OCI-LY3 (cell line): ENCODE data around the gene MAPK12.

ENCODE experiments used
- H2AFZ ChIP-seq: fragments of 200-600, 300-600 bp; shearing (Covaris generic); 2 replicates; pipeline ENCODE4 v1.6.0; 2014; ENCODE audit warnings: antibody characterized with exemption, low read depth, low read length
- H3K27ac ChIP-seq: fragments of 200-600, 300-600 bp; sonication (generic); 2 replicates; pipeline ENCODE4 v1.5.1; 2014; ENCODE audit warnings: mild to moderate bottlenecking, low read length, moderate library complexity, mixed read lengths
- H3K27me3 ChIP-seq: fragments of 200-600, 300-600 bp; sonication (generic); 2 replicates; pipeline ENCODE4 v1.6.1; 2014; ENCODE audit warnings: low read depth, low read length, mixed read lengths
- H3K36me3 ChIP-seq: fragments of 200-600, 300-600 bp; sonication (generic); replicated peaks from 2 replicates; pipeline ENCODE3; 2014; ENCODE audit warnings: low read depth, low read length, mixed read lengths
- H3K4me1 ChIP-seq: fragments of 300-600, 200-600 bp; sonication (generic); 2 replicates; pipeline ENCODE4 v1.6.1; 2014; ENCODE audit warnings: low read length, mixed read lengths
- H3K4me2 ChIP-seq: fragments of 200-600, 300-600 bp; sonication (generic); 2 replicates; pipeline ENCODE4 v1.6.1; 2014; ENCODE audit warnings: low read length, mixed read lengths
- H3K4me3 ChIP-seq: fragments of 300-600, 200-600 bp; sonication (generic); 2 replicates; pipeline ENCODE4 v1.5.1; 2014; ENCODE audit warnings: antibody characterized with exemption, mild to moderate bottlenecking, low read length, moderate library complexity
- H3K79me2 ChIP-seq: fragments of 300-600, 200-600 bp; shearing (Covaris generic); 2 replicates; pipeline ENCODE4 v1.6.1; 2014; ENCODE audit warnings: mild to moderate bottlenecking, low read length, mixed read lengths
- H3K9ac ChIP-seq: fragments of 300-600, 200-600 bp; shearing (Covaris generic); 2 replicates; pipeline ENCODE4 v1.6.0; 2014; ENCODE audit warnings: mild to moderate bottlenecking, low read length, moderate library complexity
- H3K9me3 ChIP-seq: fragments of 200-600, 300-600 bp; shearing (Covaris generic); 2 replicates; pipeline ENCODE4 v1.6.1; 2014; ENCODE audit warnings: low read length, mixed read lengths; ENCODE audit not compliant: insufficient read depth
- H4K20me1 ChIP-seq: fragments of 200-600, 300-600 bp; sonication (generic); 2 replicates; pipeline ENCODE4 v1.6.1; 2016; ENCODE audit warnings: low read length, mixed read lengths; ENCODE audit not compliant: insufficient read depth
- EZH2phosphoT487 ChIP-seq: fragments of 200-600 bp; shearing (Covaris generic); IDR thresholded peaks from 2 replicates; pipeline ENCODE4 v1.6.1; 2018; ENCODE audit warnings: antibody characterized with exemption, mixed run types, low read depth
- TF ChIP-seq, protein P1 (sequence below): fragments of 200-600, 300-600 bp; sonication (generic); IDR thresholded peaks from 2 replicates; pipeline ENCODE4 v1.5.1; 2014; ENCODE audit warnings: antibody characterized with exemption, low read length, low read depth

MAPK12 gene

DNA sequence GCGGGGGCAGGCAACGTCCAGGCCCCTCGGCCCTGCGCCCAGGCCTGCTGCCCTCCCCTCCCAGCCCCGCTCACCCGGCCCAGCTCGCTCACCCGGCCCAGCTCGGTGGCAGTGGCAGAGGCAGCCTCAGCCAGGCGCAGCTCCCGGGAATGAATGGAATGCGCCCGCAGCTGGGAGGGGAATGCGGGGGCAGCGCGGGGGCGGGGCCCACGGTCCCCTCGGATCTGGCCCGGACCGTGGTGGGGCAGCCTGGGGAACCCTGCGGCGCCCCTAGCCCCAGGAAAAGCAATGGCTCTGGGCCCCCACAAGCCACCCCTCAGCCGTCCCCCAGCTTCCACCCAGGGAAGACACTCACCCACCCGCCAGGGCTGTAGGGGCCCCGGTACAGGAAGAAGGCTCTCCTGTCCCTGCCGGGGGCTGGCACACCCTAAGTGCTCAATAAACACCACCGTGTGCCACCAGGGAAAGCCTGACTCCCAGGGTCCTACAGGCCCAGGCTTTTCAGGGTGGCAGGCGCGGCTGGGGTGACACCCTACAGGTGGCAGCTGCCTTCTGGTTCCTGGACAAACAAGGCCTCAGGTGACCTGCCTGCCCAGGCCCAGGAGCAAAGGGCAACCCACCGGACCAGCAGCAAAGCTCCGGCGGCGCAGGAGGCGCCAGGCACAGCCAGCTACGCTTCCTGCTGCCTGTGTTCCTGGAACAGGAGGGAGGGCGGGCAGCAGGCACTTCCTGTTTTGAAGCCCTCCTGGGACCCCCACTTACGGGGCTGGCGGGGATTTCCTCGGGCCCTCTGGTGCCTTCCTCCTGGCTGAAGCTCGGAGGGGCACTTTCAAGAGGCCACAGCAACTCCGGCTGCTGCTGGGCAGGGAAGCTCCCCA is 32.2 kb upstream of the MAPK12 start:
- H3K27ac ChIP-seq, result peak overlapping the region; percentile 4; the same call in 1 of the 2 replicates

DNA sequence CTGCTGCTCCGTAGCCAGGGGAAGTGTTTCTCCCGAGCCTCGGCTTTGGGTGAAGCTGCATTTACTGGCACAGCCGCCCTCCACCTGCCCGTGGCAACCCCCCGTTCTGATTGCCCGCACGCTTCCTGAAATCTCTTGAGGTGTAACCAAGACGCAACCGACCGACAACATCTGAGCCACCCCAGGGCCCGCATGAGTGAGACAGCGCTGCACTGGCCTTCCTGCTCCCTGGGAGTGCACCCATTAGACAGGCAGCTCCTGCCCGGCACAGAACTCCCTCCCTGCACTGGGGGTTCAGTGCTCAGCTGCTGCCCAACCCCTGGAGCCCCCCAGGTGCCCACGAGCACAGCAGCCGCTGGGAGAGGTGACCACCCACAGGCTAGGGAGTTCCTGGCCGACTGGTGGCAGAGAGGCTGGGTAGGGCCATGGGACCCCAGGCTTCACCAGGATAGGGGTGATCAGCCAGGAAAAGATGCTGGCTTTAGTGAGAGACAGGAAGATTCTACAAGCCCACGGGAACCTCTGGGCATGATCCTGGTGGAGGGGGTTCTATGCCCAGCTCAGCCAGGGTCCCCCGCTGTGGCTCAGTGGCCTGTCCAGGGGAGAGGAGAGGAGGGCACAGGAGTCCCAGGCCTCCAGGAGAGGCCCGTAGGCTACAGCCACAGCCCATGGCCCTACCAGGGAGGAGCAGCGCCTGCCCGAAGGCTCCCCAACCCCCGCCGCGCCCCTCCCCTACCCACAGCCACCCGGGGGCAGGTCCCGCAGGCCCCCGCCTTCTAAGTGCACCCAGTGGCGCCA is 31.4 kb upstream of the MAPK12 start:
- TF ChIP-seq, protein P1, sequence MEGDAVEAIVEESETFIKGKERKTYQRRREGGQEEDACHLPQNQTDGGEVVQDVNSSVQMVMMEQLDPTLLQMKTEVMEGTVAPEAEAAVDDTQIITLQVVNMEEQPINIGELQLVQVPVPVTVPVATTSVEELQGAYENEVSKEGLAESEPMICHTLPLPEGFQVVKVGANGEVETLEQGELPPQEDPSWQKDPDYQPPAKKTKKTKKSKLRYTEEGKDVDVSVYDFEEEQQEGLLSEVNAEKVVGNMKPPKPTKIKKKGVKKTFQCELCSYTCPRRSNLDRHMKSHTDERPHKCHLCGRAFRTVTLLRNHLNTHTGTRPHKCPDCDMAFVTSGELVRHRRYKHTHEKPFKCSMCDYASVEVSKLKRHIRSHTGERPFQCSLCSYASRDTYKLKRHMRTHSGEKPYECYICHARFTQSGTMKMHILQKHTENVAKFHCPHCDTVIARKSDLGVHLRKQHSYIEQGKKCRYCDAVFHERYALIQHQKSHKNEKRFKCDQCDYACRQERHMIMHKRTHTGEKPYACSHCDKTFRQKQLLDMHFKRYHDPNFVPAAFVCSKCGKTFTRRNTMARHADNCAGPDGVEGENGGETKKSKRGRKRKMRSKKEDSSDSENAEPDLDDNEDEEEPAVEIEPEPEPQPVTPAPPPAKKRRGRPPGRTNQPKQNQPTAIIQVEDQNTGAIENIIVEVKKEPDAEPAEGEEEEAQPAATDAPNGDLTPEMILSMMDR, result no peak
- TF ChIP-seq EZH2phosphoT487, result no peak
- peaks cover 32% of the 10 kb centered on the region for H3K4me1 ChIP-seq
- no peak overlapping the region for H2AFZ ChIP-seq
- H3K27me3 ChIP-seq, result no peaks in the 10 kb centered on the region
- H3K36me3 ChIP-seq, result no peaks in the 10 kb centered on the region
- peaks cover 59% of the 10 kb centered on the region for H4K20me1 ChIP-seq
- peak overlapping the region; percentile 31 for H3K9ac ChIP-seq
- peak overlapping the region; percentile 66 for H3K4me3 ChIP-seq
- peak overlapping the region; percentile 79 for H3K4me2 ChIP-seq
- no peaks in the 10 kb centered on the region for H3K9me3 ChIP-seq
- no peak overlapping the region for H3K27ac ChIP-seq
- H3K79me2 ChIP-seq, result peaks cover 59% of the 10 kb centered on the region

More for the DNA sequence above, 32.2 kb upstream of the MAPK12 start:
- peaks cover 65% of the 10 kb centered on the region for H3K79me2 ChIP-seq
- no peaks in the 10 kb centered on the region for H3K27me3 ChIP-seq
- peak overlapping the region; percentile 31 for H3K9ac ChIP-seq
- peaks cover 67% of the 10 kb centered on the region for H4K20me1 ChIP-seq
- H3K36me3 ChIP-seq, result no peaks in the 10 kb centered on the region
- peak overlapping the region; percentile 66 for H3K4me3 ChIP-seq
- H2AFZ ChIP-seq, result no peak overlapping the region
- no peaks in the 10 kb centered on the region for H3K9me3 ChIP-seq
- TF ChIP-seq EZH2phosphoT487, result no peak
- TF ChIP-seq, protein P1, result no peak
- peak overlapping the region; percentile 79 for H3K4me2 ChIP-seq
- peaks cover 32% of the 10 kb centered on the region for H3K4me1 ChIP-seq

DNA sequence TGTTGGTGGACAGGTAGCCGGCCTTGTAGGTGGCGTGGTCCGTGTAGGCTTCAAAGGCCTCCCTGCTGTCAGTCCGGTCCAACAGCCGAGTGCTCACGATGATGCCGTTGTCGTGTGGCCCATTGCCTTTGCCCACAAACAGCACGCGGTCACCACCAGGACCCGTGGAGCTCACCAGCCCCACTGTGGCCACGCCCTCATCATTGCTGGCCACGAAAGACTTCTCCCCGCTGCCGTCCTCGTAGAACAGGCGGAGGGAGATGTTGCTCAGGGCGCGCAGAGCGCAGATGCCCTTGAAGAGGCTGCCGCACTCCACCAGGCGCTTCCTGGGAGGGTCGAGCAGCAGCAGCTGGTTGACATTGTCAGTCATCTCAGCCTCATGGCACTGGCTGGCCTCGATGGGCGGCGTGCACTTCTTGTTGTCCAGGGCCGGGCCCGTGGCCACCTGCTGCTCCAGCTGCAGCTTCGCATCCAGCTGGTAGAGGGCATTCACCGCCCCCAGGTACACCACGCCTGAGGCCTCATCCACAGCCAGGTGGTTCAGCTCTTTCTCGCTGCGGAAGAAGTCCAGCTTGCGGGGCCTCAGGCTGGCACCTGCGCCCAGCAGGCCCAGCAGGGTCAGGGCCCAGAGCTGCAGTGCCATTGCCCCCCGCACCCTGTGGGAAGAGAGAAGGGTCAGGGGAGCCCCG is 28.6 kb upstream of the MAPK12 start:
- Histone ChIP-seq H3K79me2 (peaks cover 36% of the 10 kb centered on the region), H3K27ac (no peak overlapping the region), H3K27me3 (no peaks in the 10 kb centered on the region), H3K4me2 (no peak overlapping the region), H3K36me3 (no peaks in the 10 kb centered on the region), H3K4me1 (peaks cover 32% of the 10 kb centered on the region), H2AFZ (no peak overlapping the region), H3K9me3 (no peaks in the 10 kb centered on the region), H3K9ac (no peak overlapping the region), H4K20me1 (peaks cover 42% of the 10 kb centered on the region), H3K4me3 (no peak overlapping the region)
- TF ChIP-seq, protein P1, result no peak
- no peak for TF ChIP-seq EZH2phosphoT487
